Activated naive CD4-positive, alpha-beta T cell treated with anti-CD3 and anti-CD28 coated beads for 36 hours (primary cell): ENCODE data around the gene TAS1R3. TPM values are rescaled to one million over a fixed set of nuclear protein-coding genes. Genes with fewer than 3 reads are reported as not detected.
"Not testable (repeated sequence)": the region's sequence is repeated elsewhere in the genome, so short reads cannot be mapped to it uniquely, and the experiment has no call there.

Experiments
- CTCF ChIA-PET: fragments of 350-600 bp; sonication (Branson Sonifier 250); formaldehyde crosslinking; loops from one replicate; lab custom pipeline; 2021; ENCODE audit warnings: antibody characterized with exemption; lab: Charles Lee
- DNase-seq: peaks from one replicate; pipeline ENCODE4 v3.0.0-alpha.2; 2020
- H3K27ac Mint-ChIP-seq: one replicate; pipeline ENCODE4 v1.8.0; 2021; ENCODE audit warnings: mild to moderate bottlenecking, mixed read lengths
- H3K27me3 Mint-ChIP-seq: one replicate; pipeline ENCODE4 v1.8.0; 2021; ENCODE audit warnings: low read depth, mixed read lengths
- H3K36me3 Mint-ChIP-seq: one replicate; pipeline ENCODE4 v1.8.0; 2021; ENCODE audit warnings: low read depth, mixed read lengths
- H3K4me1 Mint-ChIP-seq: one replicate; pipeline ENCODE4 v1.8.0; 2021; ENCODE audit warnings: low read depth, mixed read lengths
- H3K4me3 Mint-ChIP-seq: one replicate; pipeline ENCODE4 v1.8.0; 2021; ENCODE audit warnings: mild to moderate bottlenecking, moderate library complexity, mixed read lengths
- H3K9me3 Mint-ChIP-seq: one replicate; pipeline ENCODE4 v1.8.0; 2021; ENCODE audit warnings: mixed read lengths
- intact Hi-C: fragments of 100-400 bp; cut with micrococcal nuclease; formaldehyde crosslinking; loops from one replicate; pipeline ENCODE4 v1.15.1; 2023
- total RNA-seq, 2 experiments: library from RNA; stranded (reverse); gene quantifications; one replicate each; pipeline ENCODE4 v1.2.3, GENCODE V29; 2021

Gene TAS1R3
- total RNA-seq, 2 experiments from 2014 or later = 0.10 to 0.14 TPM

- Mint-ChIP-seq H3K4me1 (peaks cover 14% of the 10 kb centered on the region), H3K27ac (no peak overlapping the region), H3K36me3 (no peaks in the 10 kb centered on the region), H3K9me3 (no peaks in the 10 kb centered on the region), H3K4me3 (no peak overlapping the region), H3K27me3 (peaks cover 3% of the 10 kb centered on the region)
- no peak for DNase-seq
- CTCF ChIA-PET = no interaction called here
- intact Hi-C loops = no loop called here
Observed at GRCh38 chr1:1359664-1360468, 28.8 kb downstream of the TAS1R3 start.

GRCh38 chr1:1360506-1361169 is 29.6 kb downstream of the TAS1R3 start:
- no peak for DNase-seq
- H3K36me3 Mint-ChIP-seq = no peaks in the 10 kb centered on the region
- H3K27ac Mint-ChIP-seq = no peak overlapping the region
- H3K27me3 Mint-ChIP-seq = peaks cover 3% of the 10 kb centered on the region
- no peaks in the 10 kb centered on the region for H3K9me3 Mint-ChIP-seq
- CTCF ChIA-PET = no interaction called here
- no peak overlapping the region for H3K4me3 Mint-ChIP-seq
- peaks cover 14% of the 10 kb centered on the region for H3K4me1 Mint-ChIP-seq
- intact Hi-C loops = no loop called here

- CTCF ChIA-PET = no interaction called here
- Mint-ChIP-seq H3K36me3 (no peaks in the 10 kb centered on the region), H3K27me3 (peaks cover 3% of the 10 kb centered on the region)
Observed at GRCh38 chr1:1361233-1361981, 30.3 kb downstream of the TAS1R3 start.

GRCh38 chr1:1361982-1362423 is 30.9 kb downstream of the TAS1R3 start:
- H3K4me1 Mint-ChIP-seq = peaks cover 14% of the 10 kb centered on the region
- H3K9me3 Mint-ChIP-seq = no peaks in the 10 kb centered on the region
- intact Hi-C loops = no loop called here
- no peak overlapping the region for H3K4me3 Mint-ChIP-seq
- H3K27me3 Mint-ChIP-seq = peaks cover 3% of the 10 kb centered on the region
- no peak overlapping the region for H3K27ac Mint-ChIP-seq
- DNase-seq = no peak
- no peaks in the 10 kb centered on the region for H3K36me3 Mint-ChIP-seq
- CTCF ChIA-PET = no interaction called here

More at GRCh38 chr1:1361233-1361981, 30.3 kb downstream of the TAS1R3 start:
- no peak overlapping the region for H3K27ac Mint-ChIP-seq
- no peak for DNase-seq
- intact Hi-C loops = no loop called here
- peaks cover 14% of the 10 kb centered on the region for H3K4me1 Mint-ChIP-seq
- H3K9me3 Mint-ChIP-seq = no peaks in the 10 kb centered on the region
- H3K4me3 Mint-ChIP-seq = no peak overlapping the region

GRCh38 chr1:1364266-1364665 is 33.2 kb downstream of the TAS1R3 start:
- Mint-ChIP-seq H3K9me3 (no peaks in the 10 kb centered on the region), H3K36me3 (no peaks in the 10 kb centered on the region), H3K27me3 (peaks cover 3% of the 10 kb centered on the region), H3K4me1 (peaks cover 2% of the 10 kb centered on the region), H3K27ac (no peak overlapping the region), H3K4me3 (no peak overlapping the region)
- no peak for DNase-seq
- CTCF ChIA-PET = interaction anchor here (0.7 kb wide), 1 partner anchor 80 kb away, joined by 4 read pairs; no protein-coding TSS in a partner anchor
- intact Hi-C loops = no loop called here

- Mint-ChIP-seq H3K27ac (no peak overlapping the region), H3K27me3 (no peaks in the 10 kb centered on the region), H3K9me3 (no peaks in the 10 kb centered on the region), H3K36me3 (no peaks in the 10 kb centered on the region), H3K4me3 (no peak overlapping the region), H3K4me1 (peaks cover 3% of the 10 kb centered on the region)
- CTCF ChIA-PET = no interaction called here
- DNase-seq = no peak
- intact Hi-C loops = no loop called here
Observed at GRCh38 chr1:1365875-1366698, 35.0 kb downstream of the TAS1R3 start.

- no peaks in the 10 kb centered on the region for H3K27me3 Mint-ChIP-seq
Observed at GRCh38 chr1:1366699-1367066, 35.6 kb downstream of the TAS1R3 start.

GRCh38 chr1:1367315-1367714 is 36.2 kb downstream of the TAS1R3 start:
- H3K36me3 Mint-ChIP-seq = no peaks in the 10 kb centered on the region
- CTCF ChIA-PET = interaction anchor here (0.6 kb wide), 1 partner anchor 231 kb away, joined by 4 read pairs; no protein-coding TSS in a partner anchor
- no peak for DNase-seq
- H3K27ac Mint-ChIP-seq = no peak overlapping the region
- peaks cover 12% of the 10 kb centered on the region for H3K4me1 Mint-ChIP-seq
- H3K9me3 Mint-ChIP-seq = no peaks in the 10 kb centered on the region
- H3K27me3 Mint-ChIP-seq = no peaks in the 10 kb centered on the region
- H3K4me3 Mint-ChIP-seq = no peak overlapping the region
- intact Hi-C loops = no loop called here

More at GRCh38 chr1:1366699-1367066, 35.6 kb downstream of the TAS1R3 start:
- DNase-seq = no peak
- Mint-ChIP-seq H3K4me3 (no peak overlapping the region), H3K9me3 (no peaks in the 10 kb centered on the region), H3K27ac (no peak overlapping the region), H3K36me3 (no peaks in the 10 kb centered on the region), H3K4me1 (peaks cover 6% of the 10 kb centered on the region)
- intact Hi-C loops = no loop called here
- CTCF ChIA-PET = no interaction called here

- CTCF ChIA-PET = interaction anchor here (0.6 to 2.6 kb wide), 3 partner anchors 18 to 130 kb away, joined by 3 to 11 read pairs (median 3); no protein-coding TSS in a partner anchor
- H3K9me3 Mint-ChIP-seq, H3K27ac Mint-ChIP-seq, H3K4me3 Mint-ChIP-seq, DNase-seq, H3K27me3 Mint-ChIP-seq, intact Hi-C loops, H3K36me3 Mint-ChIP-seq: not testable (repeated sequence)
- H3K4me1 Mint-ChIP-seq = peaks cover 23% of the 10 kb centered on the region
Observed at GRCh38 chr1:1370094-1370493, 39.0 kb downstream of the TAS1R3 start.

GRCh38 chr1:1370771-1371300 is 39.8 kb downstream of the TAS1R3 start:
- no peak overlapping the region for H3K4me3 Mint-ChIP-seq
- H3K36me3 Mint-ChIP-seq = peaks cover 1% of the 10 kb centered on the region
- intact Hi-C loops = no loop called here
- DNase-seq = no peak
- CTCF ChIA-PET = interaction anchor here (0.7 to 2.6 kb wide), 5 partner anchors 17 to 180 kb away, joined by 3 to 11 read pairs (median 3); no protein-coding TSS in a partner anchor
- no peaks in the 10 kb centered on the region for H3K9me3 Mint-ChIP-seq
- H3K4me1 Mint-ChIP-seq = peaks cover 23% of the 10 kb centered on the region
- H3K27me3 Mint-ChIP-seq = no peaks in the 10 kb centered on the region
- no peak overlapping the region for H3K27ac Mint-ChIP-seq

GRCh38 chr1:1371364-1371745 is 40.3 kb downstream of the TAS1R3 start:
- intact Hi-C loops = no loop called here
- H3K4me3 Mint-ChIP-seq = no peak overlapping the region
- no peaks in the 10 kb centered on the region for H3K27me3 Mint-ChIP-seq
- peaks cover 1% of the 10 kb centered on the region for H3K36me3 Mint-ChIP-seq
- DNase-seq = no peak
- H3K4me1 Mint-ChIP-seq = peaks cover 25% of the 10 kb centered on the region
- H3K9me3 Mint-ChIP-seq = no peaks in the 10 kb centered on the region
- CTCF ChIA-PET = interaction anchor here (0.7 to 2.6 kb wide), 10 partner anchors 18 to 180 kb away, joined by 3 to 11 read pairs (median 4); no protein-coding TSS in a partner anchor
- no peak overlapping the region for H3K27ac Mint-ChIP-seq
